Neuronal stem cell (in vitro differentiated cells): ENCODE results near the gene NDUFS7.

ENCODE experiments used
- DNase-seq: peaks from one replicate; pipeline ENCODE4 v3.0.0-alpha.2; 2013; ENCODE audit warnings: low spot score
- H2AFZ ChIP-seq: one replicate; pipeline ENCODE4 v1.6.1; 2013; ENCODE audit warnings: mild to moderate bottlenecking, low read length, inconsistent platforms
- H2AK5ac ChIP-seq: 2 replicates; pipeline ENCODE4 v1.6.1; 2013; ENCODE audit warnings: low read depth, mild to moderate bottlenecking, inconsistent platforms, low read length, moderate library complexity, mixed read lengths
- H2BK120ac ChIP-seq: 2 replicates; pipeline ENCODE4 v1.6.1; 2013; ENCODE audit warnings: low read depth, mild to moderate bottlenecking, inconsistent platforms, low read length, moderate library complexity, mixed read lengths
- H2BK12ac ChIP-seq: one replicate; pipeline ENCODE4 v1.6.1; 2013; ENCODE audit warnings: low read length, inconsistent platforms
- H2BK15ac ChIP-seq: 2 replicates; pipeline ENCODE4 v1.6.1; 2013; ENCODE audit warnings: mild to moderate bottlenecking, low read length, inconsistent platforms, mixed read lengths
- H2BK5ac ChIP-seq: one replicate; pipeline ENCODE4 v1.6.1; 2013; ENCODE audit warnings: inconsistent platforms, mild to moderate bottlenecking, low read length, moderate library complexity
- H3K14ac ChIP-seq: one replicate; pipeline ENCODE4 v1.6.1; 2013; ENCODE audit warnings: low read length, inconsistent platforms
- H3K18ac ChIP-seq: 2 replicates; pipeline ENCODE4 v1.6.1; 2013; ENCODE audit warnings: low read length, inconsistent platforms
- H3K23ac ChIP-seq: 2 replicates; pipeline ENCODE4 v1.6.1; 2013; ENCODE audit warnings: low read depth, mild to moderate bottlenecking, mixed read lengths, low read length, inconsistent platforms; ENCODE audit not compliant: poor library complexity
- H3K27ac ChIP-seq: replicated peaks from 3 replicates; pipeline ENCODE4 v1.5.1; 2013; ENCODE audit warnings: low read length, inconsistent platforms
- H3K27me3 ChIP-seq, 3 experiments: 2 replicates each; pipeline ENCODE4 v1.6.1; 2013; ENCODE audit warnings: low read length in 3 of 3, mild to moderate bottlenecking in 2 of 3, inconsistent platforms in 1 of 3, low read depth in 1 of 3, mixed read lengths in 1 of 3, moderate library complexity in 1 of 3; ENCODE audit not compliant: control insufficient read depth in 3 of 3, insufficient read depth in 3 of 3
- H3K36me3 ChIP-seq, 2 donors: replicated peaks in 1 of 2; 2 replicates each; pipeline ENCODE4 v1.6.1; 2013; ENCODE audit warnings: low read length in 2 of 2; ENCODE audit not compliant: control insufficient read depth in 2 of 2, insufficient read depth in 2 of 2
- H3K4ac ChIP-seq: 2 replicates; pipeline ENCODE4 v1.6.1; 2013; ENCODE audit warnings: inconsistent platforms, mild to moderate bottlenecking, low read length, moderate library complexity
- H3K4me1 ChIP-seq, 2 donors: 1 replicate in 1 of 2; 2 replicates in 1 of 2; pipeline ENCODE4 v1.6.1; 2013; ENCODE audit warnings: low read length in 2 of 2, low read depth in 1 of 2; ENCODE audit not compliant: control insufficient read depth in 2 of 2, insufficient read depth in 1 of 2
- H3K4me2 ChIP-seq: one replicate; pipeline ENCODE4 v1.6.1; 2013; ENCODE audit warnings: mild to moderate bottlenecking, low read length, inconsistent platforms; ENCODE audit not compliant: insufficient read depth, poor library complexity, severe bottlenecking
- H3K4me3 ChIP-seq, 2 donors: 2 replicates each; pipeline ENCODE4 v1.5.1; 2013; ENCODE audit warnings: low read length in 2 of 2, mild to moderate bottlenecking in 2 of 2, inconsistent platforms in 1 of 2, moderate library complexity in 1 of 2
- H3K79me1 ChIP-seq: one replicate; pipeline ENCODE4 v1.6.1; 2013; ENCODE audit warnings: low read depth, mild to moderate bottlenecking, inconsistent platforms, low read length, moderate library complexity
- H3K9ac ChIP-seq: one replicate; pipeline ENCODE4 v1.6.1; 2013; ENCODE audit warnings: mild to moderate bottlenecking, low read depth, low read length, inconsistent platforms; ENCODE audit not compliant: poor library complexity
- H3K9me3 ChIP-seq, 2 donors: replicated peaks in 1 of 2; 2 replicates each; pipeline versions ENCODE3 to v1.6.1; 2013; ENCODE audit warnings: low read length in 2 of 2, mild to moderate bottlenecking in 2 of 2, inconsistent platforms in 1 of 2, low read depth in 1 of 2, mixed read lengths in 1 of 2, moderate library complexity in 1 of 2; ENCODE audit not compliant: control insufficient read depth in 2 of 2, insufficient read depth in 1 of 2
- H4K8ac ChIP-seq: one replicate; pipeline ENCODE4 v1.6.1; 2013; ENCODE audit warnings: low read depth, mild to moderate bottlenecking, inconsistent platforms, low read length, moderate library complexity
- H4K91ac ChIP-seq: one replicate; pipeline ENCODE4 v1.6.1; 2013; ENCODE audit warnings: low read length, low read depth, mild to moderate bottlenecking, inconsistent platforms; ENCODE audit not compliant: poor library complexity
- WGBS, 2 donors: extraction: QIAGEN DNeasy Blood & Tissue Kit; methylation state at CpG; one replicate each; pipeline ENCODE4 v1.1.7; 2013; ENCODE audit warnings: missing lambda C conversion rate in 2 of 2, mixed read lengths in 1 of 2; ENCODE audit not compliant: insufficient read length in 2 of 2, insufficient replicate concordance in 1 of 2; ENCODE audit errors: extremely low coverage in 2 of 2; 5-methylcytosine and 5-hydroxymethylcytosine counted together

NDUFS7 gene

GRCh38 chr19:1422943-1423342, 39.2 kb downstream of the NDUFS7 start:
- H2BK15ac ChIP-seq: no peak overlapping the region
- no peak overlapping the region for H3K4me2 ChIP-seq
- no peak overlapping the region for H4K8ac ChIP-seq
- no CpG with 5 or more reads among the region's 24 CpGs for WGBS, 2 donors
- peaks cover 43 to 90% of the 10 kb centered on the region in 2 donors for H3K36me3 ChIP-seq
- no peak overlapping the region for H4K91ac ChIP-seq
- H2AK5ac ChIP-seq: no peak overlapping the region
- no peak overlapping the region for H3K27ac ChIP-seq
- no peak overlapping the region for H3K23ac ChIP-seq
- peaks cover 12 to 25% of the 10 kb centered on the region in 2 donors for H3K4me1 ChIP-seq
- no peak for DNase-seq
- H2BK5ac ChIP-seq: no peak overlapping the region
- no peak overlapping the region for H3K14ac ChIP-seq
- no peak overlapping the region for H3K18ac ChIP-seq
- no peaks in the 10 kb centered on the region for H3K27me3 ChIP-seq
- H2BK12ac ChIP-seq: no peak overlapping the region
- no peak overlapping the region for H2AFZ ChIP-seq
- H3K4ac ChIP-seq: no peak overlapping the region
- no peak overlapping the region for H3K4me3 ChIP-seq
- H3K9me3 ChIP-seq: no peaks in the 10 kb centered on the region
- H2BK120ac ChIP-seq: no peak overlapping the region
- H3K9ac ChIP-seq: no peak overlapping the region
- H3K79me1 ChIP-seq: peaks cover 32% of the 10 kb centered on the region

GRCh38 chr19:1423436-1424191, 39.9 kb downstream of the NDUFS7 start:
- DNase-seq: no peak
- Histone ChIP-seq H4K8ac (no peak overlapping the region), H3K4ac (no peak overlapping the region), H3K36me3 (peaks cover 46 to 90% of the 10 kb centered on the region in 2 donors), H2AFZ (no peak overlapping the region), H2AK5ac (no peak overlapping the region), H3K18ac (peak overlapping the region; percentile 53), H3K4me1 (peaks cover 12 to 25% of the 10 kb centered on the region in 2 donors), H2BK15ac (no peak overlapping the region), H4K91ac (no peak overlapping the region), H2BK5ac (no peak overlapping the region), H3K9ac (peak overlapping the region; percentile 75), H3K4me3 (peak overlapping the region in 1 of 2 donors; percentile 49), H3K9me3 (no peaks in the 10 kb centered on the region), H3K27ac (no peak overlapping the region), H3K4me2 (no peak overlapping the region), H3K14ac (peak overlapping the region; percentile 66), H3K23ac (peak overlapping the region; percentile 86), H3K27me3 (no peaks in the 10 kb centered on the region), H2BK12ac (no peak overlapping the region), H2BK120ac (no peak overlapping the region), H3K79me1 (peaks cover 32% of the 10 kb centered on the region)
- no CpG with 5 or more reads among the region's 40 CpGs for WGBS, 2 donors

DNA sequence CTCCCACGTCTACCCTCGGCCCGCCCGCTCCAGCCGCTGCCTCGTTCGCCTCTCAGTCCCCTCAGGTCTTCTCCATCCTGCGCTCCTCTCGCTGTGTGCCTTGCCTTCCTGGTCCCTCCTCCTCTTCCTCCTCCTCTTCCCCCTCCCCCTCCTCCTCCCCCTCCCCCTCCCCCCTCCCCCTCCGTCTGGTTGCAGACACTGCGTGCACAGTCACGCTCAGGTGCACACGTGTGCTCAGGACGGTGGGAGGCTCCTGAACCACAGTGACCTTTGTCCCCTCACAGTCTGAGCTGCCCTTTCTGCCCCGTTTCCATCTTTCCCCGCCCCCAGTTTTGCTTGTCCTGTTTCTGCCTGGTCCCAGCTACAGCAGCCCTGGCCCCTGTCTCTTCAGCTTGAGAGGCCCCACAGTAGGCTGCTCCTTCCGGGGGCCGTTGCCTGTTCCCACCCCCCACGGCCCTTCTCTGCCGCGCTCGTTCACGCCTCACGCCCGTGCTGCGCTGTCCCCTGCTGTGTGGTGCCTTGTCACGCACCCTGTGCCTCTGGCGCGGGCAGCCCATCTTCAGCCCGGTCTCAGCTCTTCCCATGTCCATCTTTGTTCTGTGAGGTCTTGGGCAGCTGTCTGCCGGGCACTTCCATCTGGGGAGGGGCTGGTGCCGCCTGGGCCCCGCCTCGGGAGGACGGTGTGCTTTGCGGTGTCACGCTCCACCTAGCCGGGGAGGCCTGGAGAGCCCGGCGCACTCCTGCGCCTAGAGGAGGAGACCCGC, 40.7 kb downstream of the NDUFS7 start:
- H3K4ac ChIP-seq: no peak overlapping the region
- no peak overlapping the region for H4K91ac ChIP-seq
- H3K9me3 ChIP-seq: no peaks in the 10 kb centered on the region
- peaks cover 33% of the 10 kb centered on the region for H3K79me1 ChIP-seq
- H3K23ac ChIP-seq: peak overlapping the region; percentile 86
- WGBS, 2 donors: no CpG with 5 or more reads among the region's 42 CpGs
- peak overlapping the region; percentile 75 for H3K9ac ChIP-seq
- H3K14ac ChIP-seq: peak overlapping the region; percentile 87
- H3K27me3 ChIP-seq: no peaks in the 10 kb centered on the region
- H2AFZ ChIP-seq: no peak overlapping the region
- H3K4me1 ChIP-seq: peaks cover 12 to 25% of the 10 kb centered on the region in 2 donors
- no peak overlapping the region for H4K8ac ChIP-seq
- peak overlapping the region; percentile 25 for H3K4me2 ChIP-seq
- H3K4me3 ChIP-seq: no peak overlapping the region
- H3K18ac ChIP-seq: peak overlapping the region; percentile 53
- H3K27ac ChIP-seq: no peak overlapping the region
- no peak overlapping the region for H2BK15ac ChIP-seq
- H2BK5ac ChIP-seq: peak overlapping the region; percentile 66
- no peak for DNase-seq
- H2AK5ac ChIP-seq: no peak overlapping the region
- H2BK120ac ChIP-seq: no peak overlapping the region
- H3K36me3 ChIP-seq: peaks cover 47 to 90% of the 10 kb centered on the region in 2 donors
- no peak overlapping the region for H2BK12ac ChIP-seq
